Embryonic facial prominence (tissue), 1 donor: Measurements from ENCODE around the gene CDKN2A.

Experiments used
- DNase-seq: peaks from one replicate; pipeline ENCODE4 v3.0.0-alpha.2; 2016; ENCODE audit errors: extremely low spot score

Gene CDKN2A

DNA sequence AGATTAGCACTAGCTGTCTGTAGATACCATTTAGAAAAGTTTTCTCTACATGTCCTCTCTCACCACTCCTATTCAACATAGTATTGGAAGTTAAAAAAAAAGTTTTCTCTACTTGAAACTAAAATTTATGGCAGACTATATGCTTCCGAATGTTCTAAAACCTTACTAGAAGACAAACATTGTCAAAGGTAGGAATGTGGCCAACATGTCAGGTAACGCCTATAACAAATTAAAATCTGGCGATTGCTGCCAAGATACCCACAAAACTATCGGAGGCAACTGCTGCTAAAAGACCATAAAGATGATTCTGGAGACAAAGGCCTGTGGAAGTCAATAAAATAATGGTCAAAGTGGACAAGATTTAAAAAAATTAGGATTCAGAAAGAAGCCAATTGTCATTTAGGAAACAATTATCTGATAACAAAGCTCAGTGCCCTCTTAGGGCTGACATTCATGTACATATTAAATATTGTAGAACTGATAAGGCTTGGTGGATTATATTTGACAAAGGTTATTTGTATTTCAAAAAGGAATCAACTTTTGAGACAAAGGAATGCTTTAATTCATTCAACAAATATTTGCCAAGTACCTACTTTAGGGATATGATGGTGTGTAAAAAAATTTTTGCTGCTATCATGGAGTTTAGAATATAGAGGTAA, 52.7 kb downstream of the CDKN2A start:
- DNase-seq: no peak

DNA sequence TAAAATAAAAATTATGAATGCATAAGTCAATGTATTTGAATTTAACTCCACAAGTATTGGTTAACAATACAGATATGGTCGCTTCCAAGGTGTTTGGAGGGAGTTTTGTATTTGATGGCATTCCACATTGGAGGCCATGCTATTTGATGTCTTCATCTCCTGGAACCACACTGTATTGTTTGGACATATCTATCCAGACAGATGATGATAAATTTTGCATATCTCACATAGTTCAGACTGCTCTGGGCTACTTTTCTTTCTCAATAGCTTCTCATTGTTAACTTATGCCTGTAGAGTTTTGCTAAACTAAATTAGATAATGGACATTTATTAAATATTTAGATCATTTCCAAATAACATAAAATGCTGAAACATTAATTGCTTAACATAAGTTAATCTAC, 58.0 kb downstream of the CDKN2A start:
- no peak for DNase-seq

DNA sequence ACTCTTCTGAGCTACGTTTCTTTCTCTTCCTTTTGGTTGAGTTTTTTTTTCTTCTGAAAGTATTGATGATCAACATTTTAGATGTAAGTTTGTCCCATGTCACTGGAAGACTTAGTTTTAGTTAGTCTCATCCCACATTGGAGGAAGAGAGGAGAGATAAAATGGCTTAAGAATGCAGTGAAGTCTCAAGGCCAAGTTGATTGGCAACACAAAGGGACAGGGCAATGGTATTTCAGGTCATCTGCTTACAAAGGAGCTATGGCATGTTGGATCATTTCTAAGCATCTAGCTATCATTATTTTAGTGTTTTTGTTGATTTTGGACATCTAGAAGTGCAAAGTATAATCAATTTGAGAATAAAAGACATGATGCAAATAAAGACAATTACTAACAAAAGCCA, 58.6 kb downstream of the CDKN2A start:
- no peak for DNase-seq

DNA sequence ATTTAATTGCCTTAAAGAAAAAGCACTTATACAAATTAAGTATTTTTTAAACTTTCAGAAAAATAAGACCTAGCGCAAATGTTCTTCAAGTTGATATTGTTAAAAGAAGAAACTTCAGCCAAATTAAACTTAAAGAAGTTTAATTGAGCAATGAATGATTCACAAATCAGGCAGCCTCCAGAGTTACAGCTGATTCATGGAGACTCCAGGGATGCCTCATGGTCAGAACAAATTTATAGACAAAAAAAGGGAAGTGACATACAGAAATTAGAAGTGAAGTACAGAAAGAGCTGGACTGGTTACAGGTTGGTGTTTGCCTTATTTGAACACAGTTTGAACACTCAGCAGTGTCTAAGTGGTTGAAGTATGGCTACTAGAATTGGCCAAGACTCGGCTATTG, 60.3 kb downstream of the CDKN2A start:
- DNase-seq: no peak

DNA sequence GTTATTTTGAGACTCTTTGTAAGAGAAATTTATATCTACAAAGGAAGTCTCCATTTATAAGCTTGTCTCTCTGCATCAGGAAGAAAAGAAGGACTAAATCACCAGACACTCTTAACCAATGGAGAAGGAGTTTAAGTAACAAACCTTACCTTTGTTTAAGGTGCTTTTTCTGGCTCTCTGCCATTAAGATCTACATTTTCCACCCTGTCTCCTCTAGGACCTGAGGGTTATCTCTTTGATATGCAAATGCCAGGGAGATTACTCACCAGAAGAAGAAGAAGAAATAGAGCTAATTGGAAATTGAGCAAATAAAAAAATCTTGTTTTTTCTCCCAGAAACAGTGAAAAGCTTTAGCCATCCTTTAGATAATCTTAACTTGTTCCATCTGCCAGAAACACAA, 60.9 kb downstream of the CDKN2A start:
- no peak for DNase-seq

DNA sequence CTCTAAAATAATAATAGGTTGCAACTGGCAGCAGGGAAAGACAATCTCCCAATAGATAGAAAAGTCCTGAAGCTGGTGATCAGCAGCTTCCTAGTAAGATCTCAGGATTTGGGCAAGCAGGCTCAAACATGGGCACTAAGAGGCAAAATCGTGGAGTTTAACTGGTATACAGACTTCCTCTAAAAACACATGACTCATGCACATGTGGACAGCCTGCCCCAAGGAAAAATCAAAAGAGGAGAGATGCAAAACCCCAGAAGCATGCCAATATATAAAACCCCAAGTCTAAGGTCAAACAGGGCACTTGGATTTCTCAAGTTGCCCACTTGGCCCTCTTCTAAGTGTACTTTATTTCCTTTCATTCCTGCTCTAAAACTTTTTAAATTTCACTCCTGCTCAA, 62.8 kb downstream of the CDKN2A start:
- no peak for DNase-seq

DNA sequence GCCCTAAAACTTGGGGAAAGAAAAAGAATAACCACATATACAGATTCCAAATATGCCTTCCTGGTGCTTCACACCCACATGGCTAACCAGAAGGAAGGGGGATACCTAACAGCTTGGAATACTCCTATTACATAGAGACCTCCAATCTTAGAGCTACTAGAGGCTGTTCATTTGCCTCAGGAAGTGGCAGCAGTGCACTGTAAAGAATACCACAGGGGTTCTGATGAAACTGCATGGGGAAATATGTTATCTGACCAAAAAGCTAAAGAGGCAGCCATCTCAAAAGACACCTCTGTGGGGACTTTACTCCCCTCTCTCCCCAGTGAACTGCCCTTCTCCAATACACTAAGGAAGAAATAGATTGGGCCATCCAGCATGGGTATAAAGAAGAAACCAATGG, 66.4 kb downstream of the CDKN2A start:
- no peak for DNase-seq

DNA sequence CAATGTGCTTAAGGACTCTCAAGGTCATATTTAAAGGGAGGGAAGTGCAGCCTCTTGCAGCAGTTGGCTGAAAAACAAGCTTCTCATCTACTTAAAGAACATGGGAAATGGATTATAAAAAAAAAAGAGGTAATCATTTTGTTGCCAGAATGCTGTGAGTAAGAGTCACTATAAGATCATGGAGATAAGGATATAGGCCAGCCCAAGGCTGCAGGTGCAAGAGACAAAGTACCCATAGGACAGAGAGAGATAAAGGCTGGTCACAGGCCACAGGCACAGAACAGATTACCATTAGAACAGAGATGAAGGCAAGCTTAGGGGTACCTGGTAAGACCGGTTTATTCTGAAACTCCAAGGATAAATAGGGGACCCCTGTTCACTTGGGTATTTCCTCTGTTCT, 70.5 kb downstream of the CDKN2A start:
- no peak for DNase-seq

DNA sequence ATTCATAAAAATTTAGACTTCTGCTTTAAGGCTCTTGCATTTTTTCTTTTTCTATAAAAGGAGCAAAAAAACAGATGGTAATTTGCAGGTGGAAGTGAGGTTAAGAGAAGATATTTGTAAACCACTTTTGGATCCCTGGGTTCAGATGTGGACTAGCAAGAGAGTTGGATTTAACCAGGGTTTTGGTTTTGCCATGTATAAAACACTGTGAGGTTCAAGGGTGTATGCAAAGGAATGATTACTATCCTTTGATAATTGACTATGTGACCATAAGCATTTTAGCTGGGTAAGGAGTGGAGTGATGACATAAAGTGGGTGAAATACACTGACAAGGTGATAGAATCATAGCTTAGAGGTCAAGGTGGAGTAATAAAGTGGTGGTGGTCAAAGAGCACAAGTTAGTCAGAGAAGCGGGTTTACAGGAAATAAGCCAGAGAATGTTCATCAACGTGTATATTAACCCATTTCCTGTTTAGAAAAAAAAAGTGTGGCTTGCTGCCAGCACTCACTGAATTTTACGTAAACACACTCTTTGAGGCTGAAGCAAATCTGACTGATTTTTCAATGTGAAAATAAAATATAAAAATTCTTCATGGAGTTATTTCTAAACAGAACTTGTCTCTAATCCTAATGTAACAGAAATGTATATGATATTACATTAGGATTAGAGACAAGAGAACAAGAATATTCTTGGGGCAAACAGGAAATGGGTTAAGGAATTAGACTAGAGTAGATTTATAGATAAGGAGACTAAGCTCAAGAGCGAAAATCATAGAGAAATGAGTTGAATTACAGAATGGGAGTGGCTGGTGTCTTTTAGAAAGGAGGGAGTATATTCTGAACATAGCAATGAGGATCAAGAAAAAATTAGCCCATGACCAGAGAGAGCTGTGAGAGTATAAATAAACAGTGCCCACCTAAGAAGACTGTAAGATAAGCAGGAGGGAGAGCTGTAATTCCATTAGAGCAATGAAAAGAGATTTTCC, 74.5 kb downstream of the CDKN2A start:
- no peak for DNase-seq
